NCI-H82 treated with DMSO at 0.1 percent for 48 hours (cell line): ENCODE measurements around the gene PSMB7.

Experiments
- DNase-seq: peaks from one replicate; lab custom pipeline; 2025; ENCODE audit not compliant: unreplicated experiment; lab: John Stamatoyannopoulos, UW

PSMB7 gene

DNA sequence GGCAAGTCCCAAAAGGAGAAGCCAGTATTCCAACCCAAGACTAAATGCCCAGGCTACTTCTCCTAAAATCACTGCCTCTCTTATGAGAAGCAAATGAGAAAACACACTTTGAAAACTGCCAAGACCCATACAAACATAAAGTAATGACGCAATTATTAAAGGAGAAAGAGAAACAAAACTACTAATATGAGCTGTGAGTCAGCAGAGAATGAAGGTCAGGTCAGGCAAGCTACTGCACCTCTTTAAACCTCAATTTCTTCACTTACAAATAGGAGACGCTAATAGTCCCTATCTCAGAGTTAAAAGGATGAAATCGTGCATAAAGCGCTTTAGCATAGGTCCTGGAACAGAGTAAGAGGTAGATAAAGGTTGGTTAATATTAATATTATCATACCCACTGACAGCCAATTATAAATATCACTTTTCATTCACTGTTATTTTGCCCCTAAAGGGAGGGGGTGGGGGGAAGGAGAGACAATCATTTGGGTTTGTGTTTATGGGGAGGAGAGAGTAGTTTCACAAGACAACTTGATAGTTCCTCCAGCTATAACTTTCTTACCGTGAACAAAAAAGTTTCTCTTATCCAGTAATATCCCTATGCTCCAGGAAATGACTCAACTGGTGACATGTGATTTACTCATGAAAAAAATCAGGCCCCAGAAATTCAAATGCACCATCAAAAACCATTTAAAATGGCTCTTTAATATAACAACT lies 3.6 kb downstream of the PSMB7 start:
- DNase-seq: no peak

DNA sequence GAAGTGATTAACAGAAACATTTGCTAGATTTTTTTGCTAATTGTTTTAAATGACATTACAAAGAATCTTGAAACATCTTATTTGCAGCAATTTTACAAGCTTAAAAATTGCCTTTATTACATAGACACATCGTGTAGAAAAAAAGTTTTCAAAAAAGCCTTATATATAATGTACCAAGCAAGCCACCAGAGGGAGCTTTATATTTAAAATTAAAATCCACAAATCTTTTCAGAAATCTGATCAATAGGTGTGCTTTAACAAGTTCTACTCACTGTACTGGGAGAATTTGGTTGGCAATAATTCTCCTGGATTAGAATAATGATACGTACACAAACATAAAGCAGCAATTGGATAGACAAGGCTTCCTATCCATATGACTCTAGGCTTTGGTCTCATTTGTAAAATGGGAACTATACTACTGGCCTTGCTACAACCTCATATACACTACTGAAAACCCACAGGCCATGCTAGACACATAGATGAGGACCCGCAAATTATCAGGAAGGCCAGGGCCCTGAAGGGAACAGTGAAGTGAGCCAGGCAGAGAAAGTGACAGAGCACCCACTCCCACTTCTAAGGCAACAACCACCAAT lies 4.8 kb downstream of the PSMB7 start:
- no peak for DNase-seq

DNA sequence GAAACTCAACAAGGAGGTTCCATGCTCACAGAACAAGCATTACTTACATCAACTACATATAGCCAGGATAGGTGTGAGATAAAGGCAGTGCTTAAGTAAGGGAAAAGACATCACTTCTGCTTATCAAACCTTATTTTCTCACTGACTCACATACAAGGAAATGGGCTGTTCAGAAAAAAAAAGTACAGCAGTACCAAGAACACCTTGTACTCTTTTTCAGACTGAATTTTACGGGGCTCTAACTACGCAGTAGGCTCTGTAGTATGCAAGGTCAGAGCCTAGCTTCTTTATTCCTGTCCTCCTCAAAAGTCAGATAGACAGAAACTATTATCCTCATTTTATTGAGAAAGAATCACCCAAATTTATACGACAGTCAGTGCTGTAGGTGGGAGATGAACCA lies 5.8 kb downstream of the PSMB7 start:
- DNase-seq: no peak

DNA sequence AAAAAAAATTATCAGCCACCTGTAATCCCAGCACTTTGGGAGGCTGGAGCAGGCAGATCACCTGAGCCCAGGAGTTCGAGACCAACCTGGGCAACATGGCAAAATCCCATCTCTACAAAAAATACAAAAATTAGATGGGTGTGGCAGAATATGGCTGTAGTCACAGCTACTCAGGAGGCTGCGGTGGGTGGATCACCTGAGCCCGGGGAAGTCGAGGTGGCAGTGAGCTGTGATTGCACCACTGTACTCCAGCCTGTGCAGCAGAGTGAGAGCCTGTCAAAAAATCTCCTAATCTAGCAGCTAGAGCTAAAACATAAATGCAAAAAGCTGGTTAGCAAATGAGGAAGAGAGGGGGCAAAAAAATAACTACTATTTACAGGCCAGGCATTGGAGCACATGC lies 12.0 kb downstream of the PSMB7 start:
- no peak for DNase-seq

DNA sequence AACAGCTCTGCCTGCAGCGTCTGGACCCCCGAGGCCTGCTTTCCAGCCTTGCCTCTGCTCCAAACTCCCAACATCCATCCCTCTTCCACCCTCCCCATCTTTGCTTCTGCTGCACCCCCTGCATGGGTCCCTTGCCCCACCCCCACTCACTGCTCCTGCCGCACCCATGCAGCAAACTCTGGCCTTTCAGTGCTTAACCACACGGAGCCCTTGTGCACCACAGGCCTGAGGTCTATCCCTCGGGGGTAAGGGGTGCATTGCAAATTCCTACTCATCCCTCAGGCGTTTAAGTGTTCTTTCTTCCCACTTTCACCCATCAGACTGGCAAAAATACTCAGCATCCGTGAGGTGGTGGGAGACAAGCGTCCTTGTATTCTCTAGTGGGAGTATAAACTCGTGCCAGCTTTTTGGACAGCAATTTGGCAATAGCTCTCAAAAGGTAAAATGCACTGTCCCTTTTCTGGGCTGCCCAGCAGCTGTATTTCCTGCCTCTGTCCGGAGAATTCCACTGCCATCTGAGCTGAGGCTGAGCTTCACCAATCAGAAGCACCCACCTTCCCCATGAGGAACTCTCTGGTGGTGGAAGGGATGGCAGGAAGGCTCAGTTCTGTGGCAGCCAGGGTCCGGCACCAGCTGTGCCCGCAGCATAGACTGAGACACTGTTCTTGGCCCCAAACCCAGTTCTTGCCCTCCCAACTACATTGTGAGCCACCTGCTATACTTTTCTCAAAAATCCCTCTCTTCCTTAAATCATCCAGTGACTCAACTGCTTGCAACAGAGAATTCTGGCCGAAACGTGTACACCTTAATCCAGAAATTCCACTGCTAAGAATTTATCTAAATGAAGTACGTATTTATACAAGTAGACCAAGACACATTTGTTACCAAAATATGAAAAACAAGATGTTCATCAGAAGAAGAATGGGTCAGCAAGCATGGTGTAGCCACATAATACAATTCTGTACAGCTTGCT lies 15.0 kb downstream of the PSMB7 start:
- DNase-seq: no peak

DNA sequence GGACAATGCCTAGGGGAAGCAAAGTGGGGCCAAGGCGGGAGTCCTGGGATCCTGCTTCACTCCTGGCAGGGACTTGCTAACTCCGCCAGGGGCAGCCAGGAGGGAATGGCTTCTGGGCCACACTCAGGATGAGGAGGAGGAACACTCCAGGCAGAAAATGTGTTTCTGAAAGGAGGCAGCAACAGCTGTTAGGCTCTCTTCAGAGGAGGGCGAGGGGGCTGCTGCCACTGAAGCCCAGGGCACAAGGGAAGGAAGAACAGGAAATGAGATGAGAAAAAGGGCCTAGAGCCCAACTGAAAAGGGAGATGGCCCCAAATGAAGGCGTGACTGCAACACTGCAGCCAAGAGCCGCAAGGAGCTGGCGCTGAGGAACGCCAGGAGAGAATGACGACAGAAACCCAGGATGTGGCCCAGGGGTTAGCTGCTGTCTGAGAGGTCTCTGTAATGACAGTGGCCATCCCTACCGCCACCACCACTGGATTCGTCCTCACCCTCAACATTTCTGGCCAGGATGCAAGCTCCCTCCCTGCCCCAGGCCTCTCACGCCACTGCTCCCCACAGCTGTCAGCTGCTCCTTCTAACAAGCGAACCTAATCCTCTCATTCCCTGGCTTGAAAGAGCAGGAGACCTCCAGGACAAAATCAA lies 15.8 kb downstream of the PSMB7 start:
- no peak for DNase-seq

DNA sequence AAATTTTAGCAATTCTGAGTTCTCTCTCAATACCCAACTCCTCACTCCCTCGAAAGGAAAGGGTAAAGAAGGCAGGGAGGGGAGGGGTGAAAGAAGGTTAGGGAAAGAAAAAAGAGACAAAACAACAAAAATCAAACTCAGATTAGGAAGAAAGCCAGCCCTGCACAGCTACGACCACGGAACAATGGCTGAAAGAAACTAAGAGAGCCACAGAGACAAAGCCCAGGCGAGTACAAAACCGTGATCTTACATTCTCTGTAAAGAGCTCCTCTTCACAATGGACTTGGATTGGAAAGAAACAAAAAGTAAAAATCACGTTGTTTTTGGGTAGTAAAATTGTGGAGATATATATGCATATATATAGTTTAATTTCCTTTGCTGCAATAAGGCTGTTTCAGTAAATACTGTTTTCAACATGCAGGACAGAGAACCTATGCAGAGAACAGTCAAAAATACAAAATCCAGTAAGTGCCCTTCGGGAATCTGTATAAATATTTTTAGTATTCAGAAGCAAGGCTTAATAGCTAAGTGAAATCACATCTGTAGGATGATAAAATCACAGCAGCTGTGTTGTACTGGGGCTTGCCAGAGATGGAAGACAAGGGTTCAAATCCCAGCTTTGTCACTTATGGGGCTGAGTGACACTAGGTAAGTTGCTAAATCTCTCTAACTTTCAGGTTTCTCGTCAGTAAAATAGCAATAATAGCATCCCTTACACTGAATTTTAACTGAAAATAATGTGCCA lies 16.9 kb downstream of the PSMB7 start:
- no peak for DNase-seq

DNA sequence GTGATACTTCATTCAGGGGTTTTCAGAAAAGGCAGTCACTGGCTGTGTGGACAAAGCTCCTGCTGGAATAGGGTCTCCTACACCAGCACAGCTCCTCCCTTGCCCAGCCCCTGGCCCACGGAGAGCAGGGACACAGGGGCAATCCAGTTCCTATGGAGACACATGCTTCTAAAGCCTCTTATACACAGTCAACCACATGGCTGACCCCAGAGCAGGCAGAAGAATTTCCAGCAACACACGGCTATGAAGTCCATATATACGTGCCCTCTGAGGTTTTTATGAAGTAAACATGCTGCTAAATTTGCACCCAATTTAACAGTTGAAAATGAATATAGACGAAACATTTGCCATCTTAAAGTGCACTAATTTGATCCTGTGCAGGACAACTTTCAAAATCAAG lies 19.4 kb downstream of the PSMB7 start:
- DNase-seq: no peak

DNA sequence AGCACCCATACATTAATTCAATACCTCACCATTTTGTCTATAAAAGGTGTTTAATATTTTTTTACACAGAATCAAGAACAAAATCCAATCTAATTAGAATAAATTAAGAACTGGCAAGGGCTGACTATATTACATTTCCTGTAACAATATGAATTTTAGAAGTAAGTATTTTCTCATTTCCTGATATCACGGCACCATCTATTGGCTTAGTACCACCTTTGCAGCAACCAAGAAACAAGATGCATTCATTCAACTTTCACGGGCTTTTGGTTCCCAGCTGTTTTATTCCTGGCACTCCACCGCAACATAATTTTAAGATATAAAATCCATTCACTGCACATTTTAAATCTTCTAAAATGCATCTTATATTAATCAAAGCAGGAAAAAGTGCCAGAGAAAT lies 20.6 kb downstream of the PSMB7 start:
- no peak for DNase-seq

DNA sequence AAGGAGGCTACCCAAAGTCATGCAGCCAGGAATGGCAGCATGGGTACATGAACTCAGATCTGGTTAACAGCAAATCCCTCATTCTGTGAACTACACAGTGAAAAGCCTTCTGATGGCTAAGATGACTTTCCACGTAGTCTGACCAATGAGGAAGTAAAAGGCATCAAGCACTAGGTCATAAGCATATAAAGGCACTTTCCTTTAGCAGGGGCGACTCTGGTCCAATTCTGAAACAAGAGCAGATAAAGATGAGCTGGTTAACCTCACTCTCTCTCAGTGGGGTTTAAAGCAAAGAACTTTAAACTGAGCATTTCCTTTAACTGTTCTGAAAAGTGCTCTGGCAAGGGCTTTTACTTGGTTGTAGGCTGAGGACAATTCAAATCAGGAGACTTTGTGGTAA lies 21.1 kb downstream of the PSMB7 start:
- DNase-seq: no peak

DNA sequence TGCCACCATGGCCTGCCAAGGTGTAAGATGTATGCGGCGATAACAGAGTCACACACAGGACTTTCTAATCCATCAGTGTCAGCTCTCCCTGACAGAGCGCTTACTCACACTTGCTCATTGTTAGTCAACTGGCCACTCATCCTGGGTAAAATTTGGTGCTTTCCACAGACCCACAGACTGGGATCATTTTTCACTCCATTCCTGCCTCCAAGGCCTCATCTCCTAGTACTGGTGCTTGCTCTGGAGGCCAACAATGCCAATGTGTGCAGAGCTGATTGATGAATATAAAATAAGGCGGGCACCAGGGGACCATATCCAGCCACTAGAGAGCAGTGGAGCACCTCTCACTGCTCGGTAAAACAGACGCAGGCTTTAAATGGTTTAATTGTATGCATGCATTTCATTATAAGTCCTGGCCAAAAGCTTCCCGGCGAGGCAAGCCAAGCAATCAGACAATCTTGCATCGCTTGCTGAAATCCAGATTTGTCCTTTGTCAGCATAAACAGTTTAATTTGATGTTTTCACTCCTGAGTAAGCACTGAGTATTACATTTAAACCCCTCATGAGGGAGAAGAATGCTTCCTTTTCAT lies 22.3 kb downstream of the PSMB7 start:
- DNase-seq: no peak

DNA sequence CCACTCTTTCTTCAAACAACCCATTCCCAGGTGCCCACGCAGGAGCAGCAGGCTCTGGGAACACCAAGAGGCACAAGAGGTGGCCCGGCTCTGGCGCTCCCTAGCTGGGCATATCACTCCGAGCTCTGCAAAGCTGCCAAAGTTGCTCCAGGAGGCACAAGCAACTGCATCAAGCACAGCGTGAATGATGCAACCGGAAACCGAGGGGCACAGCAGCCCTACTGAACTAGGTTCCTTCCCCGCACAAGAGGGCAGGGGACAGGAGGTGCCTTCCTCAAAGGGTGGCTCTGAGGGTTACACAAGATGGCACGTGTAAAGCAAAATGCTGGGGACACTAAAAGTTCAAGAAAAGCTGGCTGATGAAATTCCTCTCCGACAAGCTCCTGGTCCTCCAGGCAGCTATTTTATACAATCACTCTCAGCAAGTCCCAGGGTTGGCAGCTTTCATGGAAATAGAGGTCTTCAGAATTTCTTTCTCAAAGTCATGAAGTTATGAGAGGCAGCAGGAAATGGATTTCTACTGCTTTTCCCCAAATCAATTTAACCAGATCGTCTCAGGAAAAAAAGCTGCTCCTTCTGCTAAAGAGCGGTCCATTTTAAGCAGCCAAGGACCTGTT lies 22.9 kb downstream of the PSMB7 start:
- no peak for DNase-seq

DNA sequence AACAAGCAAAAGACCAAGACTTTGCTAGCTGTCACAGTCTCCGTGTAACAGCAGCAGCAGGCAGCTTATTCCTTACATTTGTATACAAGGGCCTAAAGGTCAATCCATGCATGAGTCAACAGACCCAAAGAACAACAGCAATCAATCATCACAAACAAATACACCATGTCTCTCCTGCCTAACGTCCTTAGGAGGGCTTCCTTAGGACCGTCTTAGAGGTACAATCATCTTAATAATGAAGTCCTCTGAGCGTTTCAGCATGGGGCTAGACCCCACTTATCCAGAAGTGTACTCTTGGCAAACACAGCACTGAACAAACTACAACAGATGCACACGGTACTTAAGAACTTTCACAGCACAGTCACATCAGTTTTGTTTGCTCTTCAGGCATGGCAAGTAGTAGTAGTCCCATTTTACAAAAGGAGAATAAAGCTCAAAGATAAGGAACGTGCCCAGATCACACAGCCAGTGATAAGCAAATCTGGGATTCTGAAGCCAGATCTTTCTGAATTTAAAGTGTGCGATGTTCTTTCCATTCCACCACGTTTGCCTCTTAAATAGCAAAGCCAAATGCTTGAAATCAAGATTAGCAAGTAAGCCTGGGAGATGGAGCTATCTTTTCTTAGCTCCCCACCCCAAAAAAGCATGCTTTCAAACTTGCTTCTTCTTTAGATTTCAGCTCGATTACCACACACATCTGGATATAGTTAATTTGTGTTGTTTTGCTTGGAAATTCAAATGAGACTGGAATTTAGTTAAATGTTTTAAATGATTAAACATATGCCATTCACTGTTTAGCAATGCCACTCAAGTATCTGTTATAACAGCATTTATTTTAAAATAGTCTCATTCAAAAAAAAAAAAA lies 24.2 kb downstream of the PSMB7 start:
- no peak for DNase-seq

DNA sequence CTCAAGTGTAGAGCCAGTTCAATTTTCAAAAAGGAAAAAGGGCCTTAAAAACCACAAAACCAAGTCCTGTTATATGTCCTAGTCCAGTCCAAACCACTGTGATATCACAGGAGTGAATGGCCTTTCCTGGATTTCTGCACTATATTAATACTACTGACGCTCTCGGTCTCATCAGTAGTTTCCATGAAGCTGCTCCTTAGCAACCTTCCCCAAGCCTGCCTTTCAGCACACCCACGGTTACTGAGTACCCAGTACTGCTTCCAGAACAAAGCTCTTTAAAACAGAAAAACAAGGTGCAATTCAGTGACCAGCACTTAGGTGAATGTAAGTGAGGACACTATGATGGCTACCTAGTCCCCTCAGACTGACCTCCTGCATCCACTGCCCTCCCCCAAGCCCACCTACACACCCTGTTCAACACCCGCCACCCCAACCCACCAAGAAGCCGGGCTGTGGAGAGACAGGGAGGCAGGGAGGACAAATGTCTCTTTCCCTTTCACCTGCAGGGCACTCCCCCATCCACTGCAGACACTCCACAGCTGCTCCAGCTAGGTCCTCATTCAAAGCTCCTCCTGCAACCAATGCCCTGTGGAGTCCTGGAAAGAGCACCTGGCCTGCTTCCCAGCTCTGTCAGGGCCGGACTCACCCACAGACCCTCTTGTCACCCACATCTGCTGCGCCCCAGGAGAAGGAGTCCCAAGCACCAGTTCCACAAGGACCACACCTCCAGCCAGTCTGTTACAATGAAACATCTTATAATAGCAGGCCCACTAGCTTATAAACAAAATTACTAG lies 25.9 kb downstream of the PSMB7 start:
- DNase-seq: no peak

DNA sequence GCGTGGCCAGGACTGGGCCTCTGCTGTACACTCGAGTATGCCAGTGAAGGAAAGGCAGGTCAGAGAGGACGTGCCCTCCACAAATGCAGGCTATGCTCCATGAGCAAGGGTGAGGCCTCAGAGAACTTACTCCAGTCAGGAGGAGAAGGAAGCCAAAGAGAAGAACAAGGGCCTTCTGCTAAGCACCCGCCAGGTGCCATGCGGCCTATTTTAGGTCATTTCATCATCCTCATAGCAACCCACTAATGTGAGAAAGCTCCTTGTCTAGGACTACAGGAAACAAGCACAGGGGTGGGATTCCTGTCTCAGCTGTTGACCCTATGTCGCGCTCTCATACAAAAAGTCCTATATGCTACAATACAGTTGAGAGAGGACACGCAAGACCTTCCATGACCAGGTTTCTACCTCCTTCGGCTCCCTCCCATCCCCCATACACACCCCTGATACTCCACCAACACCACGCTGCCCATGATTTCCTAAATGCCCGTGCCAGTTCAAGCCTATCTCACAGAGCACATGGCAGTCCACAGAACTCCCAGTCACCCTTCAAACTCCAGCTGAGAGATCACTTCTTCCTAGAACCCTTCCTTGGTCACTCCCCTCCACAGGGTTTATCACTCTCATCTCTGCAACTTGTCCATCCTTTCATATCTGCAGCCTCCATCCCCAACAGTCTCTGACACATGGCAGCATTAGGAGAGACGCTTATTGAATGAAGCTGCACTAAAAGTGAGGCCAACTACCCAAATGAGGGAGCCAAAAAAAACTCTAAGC lies 26.8 kb downstream of the PSMB7 start:
- DNase-seq: no peak

DNA sequence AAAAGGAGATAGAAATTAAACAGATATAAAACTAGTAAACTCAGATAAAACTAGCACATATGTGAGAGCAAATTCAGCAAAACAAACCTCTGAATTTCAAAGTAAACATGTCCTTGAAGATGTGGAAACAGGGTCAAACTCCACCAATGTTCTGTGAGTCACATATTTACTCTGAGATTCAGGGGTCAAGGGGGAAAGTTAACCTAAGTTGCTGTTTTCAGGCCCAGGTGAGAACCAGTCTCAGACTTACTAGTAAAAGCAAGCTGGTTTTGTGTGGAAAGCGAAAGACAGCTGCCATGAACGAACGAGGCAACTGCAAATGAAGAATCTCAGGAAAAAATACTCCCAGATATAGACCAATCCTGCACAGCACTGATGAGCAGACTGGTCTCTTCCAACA lies 29.0 kb downstream of the PSMB7 start:
- DNase-seq: no peak

DNA sequence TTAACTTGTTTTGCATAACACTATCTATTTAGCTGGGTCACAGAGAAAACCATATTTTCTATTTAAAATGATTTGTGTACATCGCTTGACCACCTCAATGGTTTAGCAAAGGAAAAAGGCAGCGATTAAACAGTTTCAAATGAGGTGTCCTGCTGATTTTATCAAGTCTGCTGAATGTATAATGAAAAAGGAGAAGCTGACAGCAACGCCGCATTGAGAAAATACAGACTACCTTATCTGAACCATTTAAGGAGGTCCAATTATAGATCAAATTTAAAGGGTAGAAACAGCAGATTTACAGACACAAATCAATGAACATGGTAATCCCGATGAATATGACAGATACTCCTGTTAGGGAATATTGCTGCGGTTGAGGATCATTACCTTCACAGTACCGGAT lies 29.6 kb downstream of the PSMB7 start:
- DNase-seq: no peak
